ENCODE data around the gene RNASET2.
"Not testable (repeated sequence)": the region's sequence is repeated elsewhere in the genome, so short reads cannot be mapped to it uniquely, and the experiment has no call there.

RNASET2 gene

DNA sequence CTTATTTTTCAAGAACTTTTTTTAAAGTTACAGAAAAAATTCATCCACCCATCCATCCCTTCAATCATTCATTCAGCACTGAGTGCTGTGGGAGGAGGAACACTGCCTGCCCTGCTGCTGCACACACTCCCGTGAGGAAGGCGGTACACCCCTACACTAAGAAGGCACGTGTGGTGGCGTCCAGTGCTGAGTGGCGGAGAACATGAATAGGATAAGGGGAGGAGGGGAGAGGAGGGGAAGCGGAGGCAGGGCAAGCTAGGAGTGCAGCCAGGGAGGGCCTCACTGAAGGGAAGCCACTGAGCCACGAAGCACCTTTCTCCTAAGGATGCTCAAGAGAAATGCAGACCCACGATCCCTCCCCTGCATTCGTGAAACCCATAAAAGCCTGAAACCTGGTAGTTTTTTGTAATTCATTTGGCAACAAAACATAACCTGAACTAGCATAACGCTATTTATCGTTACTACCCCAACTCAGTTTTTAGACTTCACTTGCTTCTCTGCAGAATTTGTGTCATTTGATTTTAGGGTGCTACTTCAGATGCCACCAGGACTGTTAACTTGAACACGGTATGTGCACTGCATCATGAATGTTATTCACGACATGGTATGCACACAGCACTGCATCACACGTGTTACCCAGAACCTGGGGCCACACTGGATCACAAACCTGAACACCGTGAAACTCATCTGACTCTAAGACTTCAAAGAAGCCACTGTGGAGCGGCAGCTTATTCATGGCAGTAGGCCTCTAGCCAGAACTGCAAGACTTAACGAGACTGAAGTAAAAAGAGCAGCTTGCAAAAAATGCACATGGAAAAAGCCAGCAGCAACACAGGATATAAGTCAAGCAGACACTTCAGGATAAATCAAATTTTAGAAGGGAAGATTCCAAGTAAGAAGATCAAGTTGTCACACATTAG is 3.5 kb downstream of the RNASET2 start:
- H3K4me3 ChIP-seq (ENCODE audit: low read depth, low read length), result peak overlapping the region; percentile 5; the same call in 1 of the 2 replicates
- TF ChIP-seq, protein P1, sequence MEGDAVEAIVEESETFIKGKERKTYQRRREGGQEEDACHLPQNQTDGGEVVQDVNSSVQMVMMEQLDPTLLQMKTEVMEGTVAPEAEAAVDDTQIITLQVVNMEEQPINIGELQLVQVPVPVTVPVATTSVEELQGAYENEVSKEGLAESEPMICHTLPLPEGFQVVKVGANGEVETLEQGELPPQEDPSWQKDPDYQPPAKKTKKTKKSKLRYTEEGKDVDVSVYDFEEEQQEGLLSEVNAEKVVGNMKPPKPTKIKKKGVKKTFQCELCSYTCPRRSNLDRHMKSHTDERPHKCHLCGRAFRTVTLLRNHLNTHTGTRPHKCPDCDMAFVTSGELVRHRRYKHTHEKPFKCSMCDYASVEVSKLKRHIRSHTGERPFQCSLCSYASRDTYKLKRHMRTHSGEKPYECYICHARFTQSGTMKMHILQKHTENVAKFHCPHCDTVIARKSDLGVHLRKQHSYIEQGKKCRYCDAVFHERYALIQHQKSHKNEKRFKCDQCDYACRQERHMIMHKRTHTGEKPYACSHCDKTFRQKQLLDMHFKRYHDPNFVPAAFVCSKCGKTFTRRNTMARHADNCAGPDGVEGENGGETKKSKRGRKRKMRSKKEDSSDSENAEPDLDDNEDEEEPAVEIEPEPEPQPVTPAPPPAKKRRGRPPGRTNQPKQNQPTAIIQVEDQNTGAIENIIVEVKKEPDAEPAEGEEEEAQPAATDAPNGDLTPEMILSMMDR (IDR thresholded peaks at IDR 0.05; ENCODE audit: insufficient read depth, low read depth, low read length, missing control alignments), result no peak
- no peak for DNase-seq (ENCODE audit: low read depth)

DNA sequence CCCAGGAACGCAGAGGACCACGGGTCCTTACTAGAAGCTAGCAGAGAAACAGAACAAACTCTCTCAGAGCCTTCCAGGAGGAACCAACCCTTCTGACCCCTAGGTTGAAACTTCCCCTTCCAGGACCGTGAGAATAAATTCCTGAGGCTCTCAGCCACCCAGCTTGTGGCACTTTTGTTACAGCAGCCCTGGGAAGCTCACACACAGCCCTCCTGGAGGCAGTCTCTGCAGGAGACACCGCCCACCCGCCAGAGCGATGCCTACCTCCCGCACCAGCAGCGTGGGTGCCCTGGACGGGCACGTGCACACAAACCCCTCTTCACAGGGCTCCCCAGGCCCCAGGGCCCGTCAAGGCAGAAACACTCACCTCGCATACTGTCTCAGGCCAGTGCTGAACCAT is 4.2 kb downstream of the RNASET2 start:
- peak; percentile 21 for DNase-seq (ENCODE audit: low read depth)
- TF ChIP-seq, protein P1 (IDR thresholded peaks at IDR 0.05; ENCODE audit: insufficient read depth, low read depth, low read length, missing control alignments), result no peak
- H3K4me3 ChIP-seq (ENCODE audit: low read depth, low read length), result peak overlapping the region; percentile 3; the same call in 1 of the 2 replicates

DNA sequence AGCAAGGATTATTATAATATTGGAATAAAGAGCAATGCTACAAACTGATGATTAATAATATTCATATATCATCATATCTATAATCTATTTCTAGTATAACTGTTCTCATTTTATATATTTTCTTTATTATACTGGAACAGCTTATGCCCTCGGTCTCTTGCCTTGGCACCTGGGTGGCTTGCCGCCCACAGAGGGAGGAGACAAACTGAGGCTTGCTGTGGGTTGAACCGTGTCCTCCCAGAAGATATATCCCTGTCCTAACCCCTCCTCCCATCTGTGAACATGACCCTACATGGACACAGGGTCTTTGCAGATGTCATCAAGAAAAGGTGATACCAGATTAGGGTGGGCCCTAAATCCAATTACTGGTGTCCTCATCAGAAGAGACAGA is 4.7 kb downstream of the RNASET2 start:
- no peak for DNase-seq (ENCODE audit: low read depth)
- peak overlapping the region; percentile 3; the same call in 1 of the 2 replicates for H3K4me3 ChIP-seq (ENCODE audit: low read depth, low read length)
- TF ChIP-seq, protein P1 (IDR thresholded peaks at IDR 0.05; ENCODE audit: insufficient read depth, low read depth, low read length, missing control alignments), result no peak

DNA sequence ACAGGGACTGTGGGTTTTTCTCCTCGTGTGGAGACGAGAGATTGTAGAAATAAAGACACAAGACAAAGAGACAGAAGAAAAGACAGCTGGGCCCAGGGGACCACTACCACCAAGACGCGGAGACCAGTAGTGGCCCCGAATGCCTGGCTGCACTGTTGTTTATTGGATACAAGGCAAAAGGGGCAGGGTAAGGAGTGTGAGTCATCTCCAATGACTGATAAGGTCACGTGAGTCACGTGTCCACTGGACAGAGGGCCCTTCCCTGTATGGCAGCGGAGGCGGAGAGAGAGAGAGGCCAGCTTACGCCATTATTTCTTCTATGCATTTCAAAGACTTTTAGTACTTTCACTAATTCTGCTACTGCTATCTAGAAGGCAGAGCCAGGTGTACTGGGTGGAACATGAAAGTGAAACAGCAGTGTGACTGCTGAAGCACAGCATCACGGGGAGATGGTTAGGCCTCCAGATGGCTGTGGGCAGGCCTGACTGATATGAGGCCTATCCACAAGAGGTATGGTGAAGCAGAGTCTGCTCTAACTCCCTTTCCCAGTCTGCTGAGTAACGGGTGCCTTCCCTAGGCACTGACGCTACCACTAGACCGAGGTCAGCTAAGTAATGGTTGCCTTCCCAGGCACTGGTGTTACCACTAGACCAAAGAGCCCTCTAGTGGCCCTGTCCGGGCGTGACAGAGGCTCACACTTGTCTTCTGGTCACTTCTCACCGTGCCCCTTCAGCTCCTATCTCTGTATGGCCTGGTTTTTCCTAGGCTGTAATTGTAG is 5.3 kb downstream of the RNASET2 start:
- peak overlapping the region; percentile 48 for H3K4me3 ChIP-seq (ENCODE audit: low read depth, low read length)
- TF ChIP-seq, protein P1 (IDR thresholded peaks at IDR 0.05; ENCODE audit: insufficient read depth, low read depth, low read length, missing control alignments), result peak; percentile 71
- DNase-seq (ENCODE audit: low read depth), result peak; percentile 98

DNA sequence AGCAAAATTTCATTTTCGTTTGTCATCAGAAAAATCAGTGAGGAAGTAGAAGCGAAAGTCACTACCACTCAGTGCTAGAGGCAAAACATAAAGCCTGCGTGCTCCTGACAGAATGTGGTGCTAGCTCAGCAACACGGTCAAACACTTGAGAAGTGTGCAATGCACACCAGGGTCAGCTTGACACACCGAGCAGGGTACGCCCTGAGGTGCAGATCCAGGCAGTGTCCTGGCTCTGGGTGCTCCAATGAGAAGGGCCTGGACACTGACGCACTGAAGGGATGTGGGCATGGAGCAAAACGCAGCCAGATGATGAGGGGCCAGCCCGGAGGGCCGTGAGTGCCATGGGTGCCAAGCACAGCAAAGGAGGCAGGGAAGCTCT is 5.9 kb downstream of the RNASET2 start:
- H3K4me3 ChIP-seq (ENCODE audit: low read depth, low read length), result peak overlapping the region; percentile 48
- TF ChIP-seq, protein P1 (IDR thresholded peaks at IDR 0.05; ENCODE audit: insufficient read depth, low read depth, low read length, missing control alignments), result no peak
- DNase-seq (ENCODE audit: low read depth), result peak; percentile 87

DNA sequence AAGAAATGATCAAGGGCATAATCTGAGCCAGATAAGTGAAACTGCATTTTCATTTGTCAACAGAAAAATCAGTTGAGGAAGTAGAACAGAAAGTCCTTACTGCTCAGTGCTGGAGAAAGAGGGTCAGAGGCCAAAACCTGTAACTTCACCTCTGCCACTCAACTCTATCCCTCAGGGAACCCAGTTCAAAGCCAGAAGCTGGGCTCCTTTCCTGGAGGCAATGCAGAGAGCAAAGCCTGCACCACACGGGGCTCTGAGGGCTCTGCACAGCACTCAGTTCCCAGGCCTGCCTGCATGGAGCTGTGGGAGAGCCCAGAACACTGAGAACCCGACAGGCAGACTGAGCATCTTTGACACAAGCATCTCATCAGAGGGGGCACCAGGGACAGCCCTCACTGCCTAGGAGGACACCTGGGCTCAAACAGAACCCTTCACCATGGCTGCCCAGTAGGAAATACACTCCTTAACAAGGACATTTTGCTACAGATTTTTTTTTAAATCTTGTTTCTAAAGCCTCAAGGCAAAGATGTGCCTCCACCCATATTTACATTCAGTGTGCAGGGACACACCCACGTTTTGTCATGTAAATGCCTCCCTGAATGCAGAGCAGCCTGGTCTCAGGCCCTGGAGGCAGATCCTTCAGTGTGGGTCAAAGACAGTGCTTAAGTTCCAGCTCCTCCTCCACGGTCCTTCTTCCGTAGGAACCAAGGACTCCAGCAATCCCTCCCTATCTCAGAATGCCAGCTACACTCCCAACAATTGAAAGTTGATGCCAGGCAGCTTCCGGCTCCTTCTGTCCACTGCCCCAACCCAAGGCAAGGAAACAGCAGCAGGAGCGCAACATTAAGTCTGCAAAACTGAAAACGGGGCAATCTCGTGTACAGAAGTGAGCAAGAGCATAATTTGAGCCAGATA is 6.6 kb downstream of the RNASET2 start:
- TF ChIP-seq, protein P1 (IDR thresholded peaks at IDR 0.05; ENCODE audit: insufficient read depth, low read depth, low read length, missing control alignments), result no peak
- DNase-seq (ENCODE audit: low read depth), result peak; percentile 74
- peak overlapping the region; percentile 48 for H3K4me3 ChIP-seq (ENCODE audit: low read depth, low read length)

DNA sequence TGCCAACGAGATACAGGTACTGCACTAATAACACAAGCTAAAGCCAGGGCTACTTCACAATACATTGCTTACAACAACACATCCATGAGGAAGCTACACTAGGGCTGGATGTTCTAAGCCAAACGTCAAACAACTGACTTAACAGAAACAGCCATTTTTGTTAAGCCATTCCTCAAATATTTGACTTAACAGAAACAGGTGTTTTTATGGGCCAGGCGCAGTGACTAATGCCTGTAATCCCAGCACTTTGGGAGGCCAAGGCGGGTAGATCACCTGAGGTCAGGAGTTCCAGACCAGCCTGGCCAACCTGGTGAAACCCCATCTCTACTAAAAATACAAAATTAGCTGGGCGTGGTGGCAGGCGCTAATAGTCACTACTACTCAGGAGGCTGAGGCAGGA is 7.6 kb downstream of the RNASET2 start:
- not testable (repeated sequence) for H3K4me3 ChIP-seq (ENCODE audit: low read depth, low read length); DNase-seq (ENCODE audit: low read depth)

All from GM12865 (cell line).